ENCODE data around the gene NAA15.
"Not testable (repeated sequence)": the region's sequence is repeated elsewhere in the genome, so short reads cannot be mapped to it uniquely, and the experiment has no call there.

Gene NAA15

GRCh38 chr4:139392797-139393196 is 91.5 kb downstream of the NAA15 start:
- no peak for TF ChIP-seq CTCF (IDR thresholded peaks at IDR 0.05; ENCODE audit: low read depth, low read length)

GRCh38 chr4:139401368-139401767 is 100.1 kb downstream of the NAA15 start:
- H3K4me3 ChIP-seq (ENCODE audit: low read depth, low read length): no peak overlapping the region
- TF ChIP-seq CTCF (IDR thresholded peaks at IDR 0.05; ENCODE audit: low read depth, low read length): no peak

More at GRCh38 chr4:139392797-139393196, 91.5 kb downstream of the NAA15 start:
- H3K4me3 ChIP-seq (ENCODE audit: low read depth, low read length): no peak overlapping the region

- H3K4me3 ChIP-seq (ENCODE audit: low read depth, low read length): no peak overlapping the region
- no peak for TF ChIP-seq CTCF (IDR thresholded peaks at IDR 0.05; ENCODE audit: low read depth, low read length)
These were observed 101.1 kb downstream of the NAA15 start for GRCh38 chr4:139402436-139402835.

- TF ChIP-seq CTCF (IDR thresholded peaks at IDR 0.05; ENCODE audit: low read depth, low read length): no peak
- no peak overlapping the region for H3K4me3 ChIP-seq (ENCODE audit: low read depth, low read length)
These were observed 102.2 kb downstream of the NAA15 start for GRCh38 chr4:139403462-139403861.

- TF ChIP-seq CTCF (IDR thresholded peaks at IDR 0.05; ENCODE audit: low read depth, low read length): no peak
- H3K4me3 ChIP-seq (ENCODE audit: low read depth, low read length): no peak overlapping the region
These were observed 109.0 kb downstream of the NAA15 start for GRCh38 chr4:139410312-139410711.

GRCh38 chr4:139414671-139415210 is 113.4 kb downstream of the NAA15 start:
- H3K4me3 ChIP-seq (ENCODE audit: low read depth, low read length): not testable (repeated sequence)

- peak; percentile 19; the same call in 1 of the 2 replicates for TF ChIP-seq CTCF (IDR thresholded peaks at IDR 0.05; ENCODE audit: low read depth, low read length)
- H3K4me3 ChIP-seq (ENCODE audit: low read depth, low read length): no peak overlapping the region
These were observed 114.9 kb downstream of the NAA15 start for GRCh38 chr4:139416073-139416673.

Measured in WI38 (cell line).